ENCODE measurements around the gene SYP. TPM values are rescaled to one million over a fixed set of nuclear protein-coding genes. Genes with fewer than 3 reads are reported as not detected.

SYP gene
- total and polyA plus RNA-seq, 10 of the 15 experiments (the other 5 are each of a cell fraction or from before 2014, with no cell fraction given) = 0.34 to 1.7 (median 0.74) TPM

- Histone ChIP-seq H3K36me3 (ENCODE audit: control insufficient read depth in 2 of 2, insufficient read depth in 2 of 2, low read length in 1 of 2) (no peaks in the 10 kb centered on the region), H3K9me3 (replicated peaks; ENCODE audit: control insufficient read depth, insufficient read depth, low read length) (no peaks in the 10 kb centered on the region), H4K20me1 (ENCODE audit: control insufficient read depth, insufficient read depth) (no peaks in the 10 kb centered on the region), H3K27ac (ENCODE audit: control insufficient read depth, insufficient read depth) (no peak overlapping the region), H3K27me3 (replicated peaks in 1 of 2; ENCODE audit: control insufficient read depth in 2 of 2, insufficient read depth in 2 of 2, low read length in 1 of 2) (no peaks in the 10 kb centered on the region), H3K4me3 (no peak overlapping the region), H3K4me1 (ENCODE audit: control insufficient read depth, insufficient read depth, low read length) (no peaks in the 10 kb centered on the region), H3K4me2 (ENCODE audit: control insufficient read depth, insufficient read depth) (no peak overlapping the region), H3K79me2 (ENCODE audit: control insufficient read depth, insufficient read depth, low read length) (no peaks in the 10 kb centered on the region), H2AFZ (ENCODE audit: control insufficient read depth, low read depth, low read length) (no peak overlapping the region), H3K9ac (ENCODE audit: control insufficient read depth, insufficient read depth, low read length) (no peak overlapping the region)
- ChIA-PET POLR2A (interaction anchor here (0.6 kb wide), 1 partner anchor 12 kb away, joined by 6 read pairs; no protein-coding TSS in a partner anchor), CTCF (no interaction called here), SMC1A (ENCODE audit: uncharacterized antibody, unreplicated experiment) (no interaction called here), RAD21 (ENCODE audit: unreplicated experiment) (no interaction called here)
- no peak for FAIRE-seq
- TF ChIP-seq CREB1 (IDR thresholded peaks at IDR 0.05; ENCODE audit: low read depth) (no peak), JUND (IDR thresholded peaks at IDR 0.05; ENCODE audit: low read depth, low read length) (no peak), CBX5 (IDR thresholded peaks at IDR 0.05; ENCODE audit: low read depth) (no peak), SUPT20H (IDR thresholded peaks at IDR 0.05; ENCODE audit: borderline replicate concordance, control insufficient read depth, low read depth, low read length) (no peak), SMAD5 (IDR thresholded peaks at IDR 0.05; ENCODE audit: low read depth) (no peak), IKZF1 (conservative IDR thresholded peaks at IDR 0.05) (no peak), ATF2 (IDR thresholded peaks at IDR 0.05; ENCODE audit: low read length) (no peak), ZZZ3 (IDR thresholded peaks at IDR 0.05; ENCODE audit: control insufficient read depth, insufficient read length, low read depth) (no peak), FOXK2 (IDR thresholded peaks at IDR 0.05) (no peak)
- BruUV-seq (replicated peaks) = no TSS peak
- no peak for ATAC-seq
- in situ Hi-C loops (cut with MboI) (no loop called here), intact Hi-C loops (cut with micrococcal nuclease; ENCODE audit: unreplicated experiment) (no loop called here)
- no peak for DNase-seq (ENCODE audit: low read depth, low spot score)
- WGBS (ENCODE audit: insufficient coverage, insufficient replicate concordance, low lambda C conversion rate, missing lambda C conversion rate) = 0% methylated on average over 3 of the region's 4 CpGs
Measured at GRCh38 chrX:49204709-49205108, 4.7 kb upstream of the SYP start.

Measured in GM12878 (cell line).